H9 (cell line): Measurements from ENCODE around the gene FBXO24. TPM values are rescaled to one million over a fixed set of nuclear protein-coding genes. Genes with fewer than 3 reads are reported as not detected.
"Not testable (repeated sequence)": the region's sequence is repeated elsewhere in the genome, so short reads cannot be mapped to it uniquely, and the experiment has no call there.

Experiments used
- DNase-seq: peaks from one replicate; pipeline ENCODE4 v3.0.0-alpha.2; 2017
- H2AFZ ChIP-seq: one replicate; pipeline ENCODE4 v1.6.1; 2013; ENCODE audit warnings: mild to moderate bottlenecking, low read length, control low read depth, moderate library complexity
- H2AK5ac ChIP-seq: 2 replicates; pipeline ENCODE4 v1.6.1; 2013; ENCODE audit warnings: low read length, control low read depth, mixed read lengths; ENCODE audit not compliant: insufficient read length
- H2BK120ac ChIP-seq: one replicate; pipeline ENCODE4 v1.6.1; 2013; ENCODE audit warnings: low read depth, mild to moderate bottlenecking, low read length, control low read depth, inconsistent platforms; ENCODE audit not compliant: poor library complexity, severe bottlenecking
- H2BK12ac ChIP-seq: 2 replicates; pipeline ENCODE4 v1.6.1; 2013; ENCODE audit warnings: low read length, control low read depth, mixed read lengths, low read depth; ENCODE audit not compliant: insufficient read length
- H2BK15ac ChIP-seq: 2 replicates; pipeline ENCODE4 v1.6.1; 2013; ENCODE audit warnings: low read depth, low read length, control low read depth
- H2BK20ac ChIP-seq: one replicate; pipeline ENCODE4 v1.6.1; 2013; ENCODE audit warnings: low read depth, mild to moderate bottlenecking, low read length, control low read depth, inconsistent platforms; ENCODE audit not compliant: poor library complexity, severe bottlenecking
- H2BK5ac ChIP-seq: 2 replicates; pipeline ENCODE4 v1.6.1; 2013; ENCODE audit warnings: low read length, control low read depth, mixed read lengths; ENCODE audit not compliant: insufficient read length
- H3K14ac ChIP-seq: 2 replicates; pipeline ENCODE4 v1.6.1; 2013; ENCODE audit warnings: low read length, control low read depth; ENCODE audit not compliant: insufficient read depth
- H3K18ac ChIP-seq: 2 replicates; pipeline ENCODE4 v1.6.1; 2013; ENCODE audit warnings: low read depth, mild to moderate bottlenecking, mixed read lengths, low read length, control low read depth; ENCODE audit not compliant: insufficient read length
- H3K23ac ChIP-seq: 2 replicates; pipeline ENCODE4 v1.6.1; 2013; ENCODE audit warnings: low read length, control low read depth, mixed read lengths, low read depth; ENCODE audit not compliant: insufficient read length
- H3K23me2 ChIP-seq: 2 replicates; pipeline ENCODE4 v1.6.1; 2013; ENCODE audit warnings: low read depth, mild to moderate bottlenecking, mixed read lengths, low read length, control low read depth; ENCODE audit not compliant: insufficient read length, poor library complexity, severe bottlenecking
- H3K27ac ChIP-seq: 2 replicates; pipeline ENCODE4 v1.5.1; 2013; ENCODE audit warnings: low read length, control low read depth, mixed read lengths, low read depth; ENCODE audit not compliant: insufficient read length
- H3K27me3 ChIP-seq: 2 replicates; pipeline ENCODE4 v1.6.1; 2013; ENCODE audit warnings: low read length, control low read depth, inconsistent platforms; ENCODE audit not compliant: insufficient read depth
- H3K4ac ChIP-seq: 2 replicates; pipeline ENCODE4 v1.6.1; 2013; ENCODE audit warnings: low read depth, mild to moderate bottlenecking, control low read depth, inconsistent platforms, low read length, moderate library complexity
- H3K4me1 ChIP-seq: 2 replicates; pipeline ENCODE4 v1.6.1; 2013; ENCODE audit warnings: low read length, control low read depth, inconsistent platforms; ENCODE audit not compliant: insufficient read depth
- H3K4me2 ChIP-seq: 2 replicates; pipeline ENCODE4 v1.6.1; 2013; ENCODE audit warnings: low read length, control low read depth, mixed read lengths; ENCODE audit not compliant: insufficient read length, insufficient read depth
- H3K56ac ChIP-seq: 2 replicates; pipeline ENCODE4 v1.6.1; 2013; ENCODE audit warnings: low read depth, mild to moderate bottlenecking, mixed read lengths, low read length, control low read depth; ENCODE audit not compliant: insufficient read length
- H3K79me1 ChIP-seq: 2 replicates; pipeline ENCODE4 v1.6.1; 2013; ENCODE audit warnings: low read depth, mild to moderate bottlenecking, moderate library complexity, low read length, control low read depth, inconsistent platforms; ENCODE audit not compliant: insufficient read depth, poor library complexity, severe bottlenecking
- H3K79me2 ChIP-seq: 2 replicates; pipeline ENCODE4 v1.6.1; 2013; ENCODE audit warnings: low read length, control low read depth, inconsistent platforms; ENCODE audit not compliant: insufficient read depth
- H3K9ac ChIP-seq: 2 replicates; pipeline ENCODE4 v1.6.1; 2013; ENCODE audit warnings: low read length, control low read depth, mixed read lengths; ENCODE audit not compliant: insufficient read length; ENCODE audit errors: extremely low read depth
- H3K9me3 ChIP-seq: one replicate; pipeline ENCODE4 v1.6.1; 2013; ENCODE audit warnings: low read depth, low read length, inconsistent platforms; ENCODE audit not compliant: control insufficient read depth
- H3T11ph ChIP-seq: one replicate; pipeline ENCODE4 v1.6.1; 2013; ENCODE audit warnings: mild to moderate bottlenecking, low read length, control low read depth, inconsistent platforms
- H4K20me1 ChIP-seq: one replicate; pipeline ENCODE4 v1.6.1; 2013; ENCODE audit not compliant: control insufficient read depth, insufficient read length, insufficient read depth
- H4K5ac ChIP-seq: 2 replicates; pipeline ENCODE4 v1.6.1; 2013; ENCODE audit warnings: low read depth, mild to moderate bottlenecking, mixed read lengths, low read length, control low read depth; ENCODE audit not compliant: insufficient read length
- H4K8ac ChIP-seq: replicated peaks from 2 replicates; pipeline ENCODE4 v1.6.1; 2013; ENCODE audit warnings: low read length, control low read depth, mixed read lengths, low read depth; ENCODE audit not compliant: insufficient read length
- H4K91ac ChIP-seq: 2 replicates; pipeline ENCODE4 v1.6.1; 2013; ENCODE audit warnings: low read depth, mild to moderate bottlenecking, moderate library complexity, mixed read lengths, low read length, control low read depth; ENCODE audit not compliant: insufficient read length
- H3K27ac Mint-ChIP-seq, 3 experiments: 2 replicates in 2 of 3; 3 replicates in 1 of 3; pipeline ENCODE4 v1.8.0; 2020 to 2021; ENCODE audit warnings: mixed read lengths in 3 of 3, mild to moderate bottlenecking in 1 of 3, moderate library complexity in 1 of 3
- H3K27me3 Mint-ChIP-seq: 2 replicates; pipeline ENCODE4 v1.8.0; 2021; ENCODE audit warnings: low read depth, mild to moderate bottlenecking, moderate library complexity, mixed read lengths
- H3K36me3 Mint-ChIP-seq, 3 experiments: 2 replicates in 2 of 3; 3 replicates in 1 of 3; pipeline ENCODE4 v1.8.0; 2020 to 2021; ENCODE audit warnings: low read depth in 3 of 3, mixed read lengths in 3 of 3; ENCODE audit not compliant: insufficient read depth in 1 of 3
- H3K4me1 Mint-ChIP-seq, 2 experiments: 2 replicates each; pipeline ENCODE4 v1.8.0; 2020; ENCODE audit warnings: mixed read lengths in 2 of 2
- H3K4me3 Mint-ChIP-seq, 2 experiments: 2 replicates in 1 of 2; 3 replicates in 1 of 2; pipeline ENCODE4 v1.8.0; 2020 to 2021; ENCODE audit warnings: mild to moderate bottlenecking in 2 of 2, mixed read lengths in 2 of 2, moderate library complexity in 1 of 2
- H3K9me3 Mint-ChIP-seq, 2 experiments: 2 replicates in 1 of 2; 3 replicates in 1 of 2; pipeline ENCODE4 v1.8.0; 2020; ENCODE audit warnings: mild to moderate bottlenecking in 2 of 2, mixed read lengths in 2 of 2, moderate library complexity in 1 of 2
- CTCF ChIP-seq: fragments of 200-600 bp; sonication (generic); conservative IDR thresholded peaks from 3 replicates; pipeline ENCODE4 v1.8.0; 2021; ENCODE audit warnings: antibody characterized with exemption, mild to moderate bottlenecking
- WGBS: extraction: QIAGEN DNeasy Blood & Tissue Kit; methylation state at CpG from one replicate; pipeline ENCODE4 v1.1.7; 2013; ENCODE audit warnings: missing lambda C conversion rate, low lambda C conversion rate, mixed read lengths; ENCODE audit not compliant: insufficient read length; ENCODE audit errors: extremely low coverage; 5-methylcytosine and 5-hydroxymethylcytosine counted together
- total RNA-seq: library from RNA; stranded (reverse); gene quantifications from 2 replicates; pipeline ENCODE4 v1.2.1, GENCODE V29; 2021

The FBXO24 gene
- total RNA-seq, 1 experiment from 2014 or later = 0.85 TPM

- no peak overlapping the region for H2AFZ ChIP-seq
- no peak overlapping the region for H4K8ac ChIP-seq
- no peak overlapping the region for H4K91ac ChIP-seq
- H3K4ac ChIP-seq = no peak overlapping the region
- H3K18ac ChIP-seq = no peak overlapping the region
- TF ChIP-seq CTCF = no peak
- H3K36me3 Mint-ChIP-seq = no peaks in the 10 kb centered on the region
- H3K79me1 ChIP-seq = no peaks in the 10 kb centered on the region
- H3K4me3 Mint-ChIP-seq = peak overlapping the region; percentile 79 to 88
- no peak overlapping the region for H3K23ac ChIP-seq
- peaks cover 53 to 59% of the 10 kb centered on the region in 2 experiments for H3K4me1 Mint-ChIP-seq
- peaks cover 24% of the 10 kb centered on the region for H3K27me3 Mint-ChIP-seq
- no peak overlapping the region for H2BK20ac ChIP-seq
- H2AK5ac ChIP-seq = no peak overlapping the region
- no peaks in the 10 kb centered on the region for H3K9me3 ChIP-seq
- H3K79me2 ChIP-seq = no peaks in the 10 kb centered on the region
- peaks cover 11% of the 10 kb centered on the region for H3K23me2 ChIP-seq
- H3K14ac ChIP-seq = no peak overlapping the region
- H2BK5ac ChIP-seq = no peak overlapping the region
- no peak overlapping the region for H3T11ph ChIP-seq
- H4K5ac ChIP-seq = no peak overlapping the region
- H3K9ac ChIP-seq = peak overlapping the region; percentile 65
- no peak overlapping the region for H2BK12ac ChIP-seq
- no peak overlapping the region for H3K27ac Mint-ChIP-seq
- no peaks in the 10 kb centered on the region; a peak in 1 of 5 replicates for H3K9me3 Mint-ChIP-seq
- no peaks in the 10 kb centered on the region; the same call in 1 of the 2 replicates for H3K27me3 ChIP-seq
- no peak overlapping the region for H3K27ac ChIP-seq
- no peak for DNase-seq
- no peak overlapping the region for H2BK120ac ChIP-seq
- no peaks in the 10 kb centered on the region for H4K20me1 ChIP-seq
- WGBS = no CpG with 5 or more reads among the region's 6 CpGs
- peaks cover 9% of the 10 kb centered on the region for H3K4me1 ChIP-seq
- H3K56ac ChIP-seq = no peak overlapping the region
- H2BK15ac ChIP-seq = no peak overlapping the region
- peak overlapping the region; percentile 96 for H3K4me2 ChIP-seq
Measured at GRCh38 chr7:100540073-100540723, 45.9 kb upstream of the FBXO24 start.

GRCh38 chr7:100541309-100541708, 44.8 kb upstream of the FBXO24 start:
- Mint-ChIP-seq H3K27ac (peak overlapping the region in 1 of 3 experiments; percentile 98; a peak in 2 of 7 replicates), H3K4me1 (peaks cover 64 to 70% of the 10 kb centered on the region in 2 experiments), H3K4me3 (peak overlapping the region in 1 of 2 experiments; percentile 5; a peak in 2 of 5 replicates), H3K27me3 (peaks cover 24% of the 10 kb centered on the region)
- not testable (repeated sequence) for H4K91ac ChIP-seq, H3K23ac ChIP-seq, H2BK15ac ChIP-seq, H3T11ph ChIP-seq, H4K8ac ChIP-seq, H4K5ac ChIP-seq, H2BK12ac ChIP-seq, H3K27me3 ChIP-seq, H2AK5ac ChIP-seq, H3K79me1 ChIP-seq, H3K9me3 ChIP-seq, H3K18ac ChIP-seq, H2BK5ac ChIP-seq, H2BK20ac ChIP-seq, H2BK120ac ChIP-seq, H3K9me3 Mint-ChIP-seq, H3K36me3 Mint-ChIP-seq, H3K79me2 ChIP-seq, H3K4me2 ChIP-seq, H2AFZ ChIP-seq, H3K27ac ChIP-seq, H3K4ac ChIP-seq, H3K9ac ChIP-seq, H4K20me1 ChIP-seq, H3K56ac ChIP-seq, DNase-seq, H3K14ac ChIP-seq
- Histone ChIP-seq H3K4me1 (peaks cover 15% of the 10 kb centered on the region), H3K23me2 (peaks cover 11% of the 10 kb centered on the region)
- WGBS = no CpG with 5 or more reads among the region's 7 CpGs
